Aorta (tissue), 5 donors: ENCODE results near the gene DISC1. TPM values are rescaled to one million over a fixed set of nuclear protein-coding genes. Genes with fewer than 3 reads are reported as not detected.
"Not testable (repeated sequence)": the region's sequence is repeated elsewhere in the genome, so short reads cannot be mapped to it uniquely, and the experiment has no call there.

Experiments
- ATAC-seq: fragments of 200-7000 bp; cut with Tn5 transposase; one replicate; pipeline ENCODE4 v1.9.1; 2022; ENCODE audit warnings: moderate library complexity; ENCODE audit not compliant: low FRiP score
- DNase-seq, 2 donors: peaks; one replicate each; pipeline ENCODE4 v3.0.0-alpha.2; 2020
- H3K27ac ChIP-seq, 2 donors: one replicate each; pipeline ENCODE4 v1.5.1; 2013; ENCODE audit warnings: low read length in 2 of 2, mild to moderate bottlenecking in 2 of 2, moderate library complexity in 2 of 2, control low read depth in 1 of 2, inconsistent platforms in 1 of 2, low read depth in 1 of 2
- H3K27me3 ChIP-seq, 2 donors: one replicate each; pipeline ENCODE4 v1.6.1; 2013; ENCODE audit warnings: control low read depth in 1 of 2, low read length in 1 of 2, mild to moderate bottlenecking in 1 of 2, moderate library complexity in 1 of 2; ENCODE audit not compliant: insufficient read depth in 2 of 2, control insufficient read depth in 1 of 2
- H3K36me3 ChIP-seq, 2 donors: one replicate each; pipeline ENCODE4 v1.6.1; 2013; ENCODE audit warnings: control low read depth in 1 of 2, low read length in 1 of 2, mild to moderate bottlenecking in 1 of 2; ENCODE audit not compliant: insufficient read depth in 2 of 2, control insufficient read depth in 1 of 2
- H3K4me1 ChIP-seq, 2 donors: one replicate each; pipeline ENCODE4 v1.6.1; 2013; ENCODE audit warnings: low read length in 2 of 2, control low read depth in 1 of 2, mild to moderate bottlenecking in 1 of 2, moderate library complexity in 1 of 2; ENCODE audit not compliant: insufficient read depth in 2 of 2, control insufficient read depth in 1 of 2
- H3K4me3 ChIP-seq, 2 donors: one replicate each; pipeline ENCODE4 v1.5.1; 2013; ENCODE audit warnings: low read length in 2 of 2, control low read depth in 1 of 2, mild to moderate bottlenecking in 1 of 2
- H3K9me3 ChIP-seq: one replicate; pipeline ENCODE4 v1.6.1; 2013; ENCODE audit warnings: mild to moderate bottlenecking, low read length; ENCODE audit not compliant: control insufficient read depth
- WGBS, 2 donors: extraction: QIAGEN DNeasy Blood & Tissue Kit; methylation state at CpG; one replicate each; pipeline ENCODE4 v1.1.7; 2013; 5-methylcytosine and 5-hydroxymethylcytosine counted together
- intact Hi-C, 2 donors: fragments of 100-400 bp; cut with DNase I; formaldehyde crosslinking; loops; one replicate each; pipeline versions ENCODE4 v1.14.2 to v1.15.0; 2022
- polyA plus RNA-seq, 2 donors: library from polyadenylated mRNA; stranded (reverse); fragments of 200-250 nt; gene quantifications; one replicate each; pipeline ENCODE4 v1.2.3, GENCODE V29; 2013
- total RNA-seq, 2 donors: library from RNA; stranded (reverse); fragmentation: NEBNext Ultra II Directional; extraction: Animal tissue kit (Norgen Biotek cat#: 25700); gene quantifications; one replicate each; pipeline ENCODE4 v1.2.1, GENCODE V29; 2021
- donor health status: healthy with polysubstance abuse.
- donor health status: Bipolar disorder and iron deficiency.
- donor health status: DM: no; HTN: no; CAD: no.
- donor health status: DM: no; HTN: no; CAD: no.
- donor health status: DM: yes; HTN: yes; CAD: no.

DISC1 gene
- total and polyA plus RNA-seq, 4 donors: 0.64 to 31.7 (median 6.0) TPM

DNA sequence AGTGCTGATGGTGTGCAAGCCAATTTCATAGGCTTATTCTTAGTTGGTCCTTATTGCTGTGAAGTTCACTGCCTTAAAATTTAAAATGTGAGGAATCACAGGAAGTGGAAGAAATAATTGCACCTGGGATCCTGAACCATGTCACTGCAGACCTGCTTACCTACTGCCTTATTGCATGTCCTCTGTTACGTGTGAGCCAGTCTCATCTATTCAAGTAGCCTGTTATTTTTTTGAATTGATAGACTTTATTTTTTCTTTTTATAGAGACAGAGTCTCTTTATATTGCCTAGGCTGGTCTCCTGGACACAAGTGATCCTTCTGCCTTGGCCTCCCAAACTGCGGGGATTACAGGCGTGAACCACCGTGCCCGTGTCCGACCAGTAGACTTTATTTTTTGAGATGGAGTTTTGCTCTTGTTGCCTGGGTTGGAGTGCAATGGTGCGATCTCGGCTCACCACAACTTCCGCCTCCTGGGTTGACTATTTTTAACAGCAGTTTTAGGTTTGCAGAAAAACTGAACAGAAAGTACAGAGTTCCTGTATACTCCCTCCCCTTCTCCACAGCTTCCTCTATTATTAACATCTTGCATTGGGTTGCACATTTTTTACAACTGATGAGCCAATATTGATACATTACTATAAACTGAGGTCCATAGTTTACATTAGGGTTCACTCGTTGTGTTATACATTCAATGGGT lies 14.0 kb upstream of the DISC1 start:
- WGBS, 2 donors: 87 to 90% methylated on average over 10 of the region's 10 CpGs
- H3K27ac ChIP-seq: no peak overlapping the region
- intact Hi-C loops: no loop called here

DNA sequence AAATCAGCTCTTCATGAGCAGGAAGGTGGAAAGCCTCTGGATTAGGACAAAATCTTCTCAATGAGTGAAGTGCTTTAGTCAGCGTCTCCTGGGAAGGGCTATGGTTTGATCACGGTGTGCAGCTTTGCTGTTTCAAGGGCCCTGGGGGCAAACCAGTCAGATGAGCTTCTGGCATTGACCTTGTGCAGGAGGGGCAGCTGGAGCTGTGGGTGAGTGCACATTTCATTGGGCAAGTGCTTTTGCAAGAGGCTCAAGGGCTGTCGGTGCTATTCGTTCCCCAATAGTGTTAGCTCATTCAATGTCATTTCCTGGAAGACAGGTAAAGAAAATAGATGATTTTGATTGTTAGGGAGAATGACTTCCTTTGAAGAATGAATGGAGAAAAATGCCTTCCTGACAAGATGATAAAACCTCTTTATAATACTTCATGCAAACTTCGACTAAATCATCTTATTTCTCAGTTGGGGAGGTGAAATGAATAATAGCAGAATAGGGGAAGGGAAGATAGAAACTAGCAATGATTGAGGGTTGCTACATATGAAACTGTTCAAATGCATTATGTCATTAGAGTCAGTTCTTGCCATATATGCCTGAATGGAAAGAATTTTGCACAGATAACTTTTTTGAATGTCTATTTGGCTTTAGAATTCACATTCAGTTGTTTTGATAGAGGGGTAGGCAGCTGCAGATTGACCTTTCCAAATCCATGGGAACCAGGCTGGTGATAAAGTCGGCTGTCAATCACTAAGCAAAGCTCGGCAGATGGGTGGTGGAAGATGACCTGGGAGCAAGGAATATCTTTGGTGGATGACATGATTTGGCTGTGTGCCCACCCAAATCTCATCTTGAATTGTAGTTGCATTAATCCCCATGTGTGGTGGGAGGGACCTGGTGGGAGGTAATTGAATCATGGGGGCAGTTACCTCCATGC lies 12.9 kb upstream of the DISC1 start:
- intact Hi-C loops: no loop called here

More for the DNA sequence above, 14.0 kb upstream of the DISC1 start:
- DNase-seq (peak in 1 of 2 donors; percentile 57), ATAC-seq (no peak)
- Histone ChIP-seq H3K9me3 (no peaks in the 10 kb centered on the region), H3K36me3 (no peaks in the 10 kb centered on the region), H3K4me3 (no peak overlapping the region), H3K4me1 (no peaks in the 10 kb centered on the region), H3K27me3 (no peaks in the 10 kb centered on the region)

DNA sequence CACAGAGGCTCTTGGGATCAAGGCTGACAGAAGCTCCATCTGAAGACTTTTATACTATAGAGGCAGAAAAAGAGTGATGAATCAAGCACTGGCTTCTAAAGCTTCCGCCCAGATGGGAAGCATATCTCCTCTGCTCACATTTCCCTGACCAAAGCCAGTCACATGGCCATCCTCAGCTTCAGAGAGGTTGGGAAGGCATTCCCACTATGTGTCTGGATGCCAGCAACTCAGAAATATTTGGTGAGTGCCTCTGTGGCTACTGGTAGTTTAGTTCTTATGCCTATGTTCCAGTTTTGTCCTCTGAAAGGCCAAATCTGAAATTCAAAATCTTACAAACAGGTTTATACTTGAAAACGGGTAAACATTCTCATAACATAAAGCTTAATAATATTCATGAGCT lies 9.9 kb upstream of the DISC1 start:
- H3K9me3 ChIP-seq: no peaks in the 10 kb centered on the region
- WGBS, 2 donors: 92 to 93% methylated on average over 2 of the region's 2 CpGs
- no peak overlapping the region for H3K4me3 ChIP-seq
- intact Hi-C loops: no loop called here
- ATAC-seq: no peak
- H3K36me3 ChIP-seq: no peaks in the 10 kb centered on the region
- no peaks in the 10 kb centered on the region for H3K27me3 ChIP-seq
- no peak overlapping the region for H3K27ac ChIP-seq
- DNase-seq: no peak
- no peaks in the 10 kb centered on the region for H3K4me1 ChIP-seq

More for the DNA sequence above, 12.9 kb upstream of the DISC1 start:
- Histone ChIP-seq H3K27ac (no peak overlapping the region), H3K4me1 (no peaks in the 10 kb centered on the region), H3K27me3 (no peaks in the 10 kb centered on the region), H3K9me3 (no peaks in the 10 kb centered on the region), H3K4me3 (no peak overlapping the region), H3K36me3 (no peaks in the 10 kb centered on the region)
- DNase-seq (no peak), ATAC-seq (no peak)
- 65 to 66% methylated on average over 7 of the region's 7 CpGs for WGBS, 2 donors

DNA sequence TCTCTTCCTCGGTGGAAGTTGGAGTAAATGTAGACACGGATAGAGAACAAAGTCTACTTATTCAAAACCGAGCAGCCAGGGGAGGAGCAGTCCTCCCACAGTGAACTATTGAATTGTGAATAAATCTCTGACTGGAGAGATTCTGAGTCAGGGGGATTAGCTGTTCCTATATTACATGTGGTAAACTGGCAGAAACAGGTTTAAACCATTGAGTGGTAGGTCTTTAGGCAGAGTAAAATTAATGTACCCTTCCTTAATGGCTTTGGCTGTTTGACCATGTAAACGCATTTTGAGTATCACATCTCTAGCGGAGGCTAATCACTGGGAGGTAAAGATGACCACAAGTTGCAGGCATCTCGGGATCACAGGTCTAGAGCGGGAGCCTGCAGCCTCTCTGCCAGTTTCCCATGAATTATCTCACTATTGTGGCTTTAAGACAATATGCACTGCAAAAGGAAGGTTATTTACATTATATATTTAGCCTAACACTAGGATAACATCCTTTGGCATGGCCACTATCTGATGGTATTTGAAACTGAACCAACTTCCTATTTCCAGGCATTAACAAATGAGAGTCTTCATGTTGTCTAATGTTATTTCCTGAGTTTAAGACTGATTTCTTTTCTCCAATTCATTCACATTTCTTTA lies 7.9 kb upstream of the DISC1 start:
- H3K4me1 ChIP-seq: no peaks in the 10 kb centered on the region
- 70 to 71% methylated on average over 7 of the region's 7 CpGs for WGBS, 2 donors

DNA sequence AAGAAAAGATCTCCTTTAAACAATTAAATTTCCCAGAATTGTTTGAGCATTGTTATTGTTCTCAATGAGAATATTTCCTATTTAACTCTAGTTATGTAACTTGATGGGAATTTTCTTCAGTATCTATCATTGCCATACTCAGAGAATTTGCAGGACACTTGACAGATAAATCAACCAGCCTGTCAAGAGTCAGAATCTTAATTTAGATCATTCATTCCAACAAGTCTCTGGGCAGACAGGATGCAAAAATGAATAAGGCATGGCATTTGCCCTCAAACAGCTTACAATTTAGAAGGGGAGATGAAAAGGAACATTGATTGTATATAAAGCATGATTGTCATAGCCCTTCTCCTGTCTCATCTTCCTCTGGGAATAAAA lies 7.3 kb upstream of the DISC1 start:
- Histone ChIP-seq H3K9me3 (no peaks in the 10 kb centered on the region), H3K4me1 (no peaks in the 10 kb centered on the region), H3K27ac (no peak overlapping the region), H3K27me3 (no peaks in the 10 kb centered on the region), H3K36me3 (no peaks in the 10 kb centered on the region), H3K4me3 (no peak overlapping the region)
- intact Hi-C loops: no loop called here
- ATAC-seq (no peak), DNase-seq (no peak)

More for the DNA sequence above, 7.9 kb upstream of the DISC1 start:
- H3K27ac ChIP-seq: no peak overlapping the region
- no peak for DNase-seq
- H3K36me3 ChIP-seq: no peaks in the 10 kb centered on the region
- no peak for ATAC-seq
- intact Hi-C loops: no loop called here
- no peak overlapping the region for H3K4me3 ChIP-seq
- H3K27me3 ChIP-seq: no peaks in the 10 kb centered on the region
- H3K9me3 ChIP-seq: no peaks in the 10 kb centered on the region

DNA sequence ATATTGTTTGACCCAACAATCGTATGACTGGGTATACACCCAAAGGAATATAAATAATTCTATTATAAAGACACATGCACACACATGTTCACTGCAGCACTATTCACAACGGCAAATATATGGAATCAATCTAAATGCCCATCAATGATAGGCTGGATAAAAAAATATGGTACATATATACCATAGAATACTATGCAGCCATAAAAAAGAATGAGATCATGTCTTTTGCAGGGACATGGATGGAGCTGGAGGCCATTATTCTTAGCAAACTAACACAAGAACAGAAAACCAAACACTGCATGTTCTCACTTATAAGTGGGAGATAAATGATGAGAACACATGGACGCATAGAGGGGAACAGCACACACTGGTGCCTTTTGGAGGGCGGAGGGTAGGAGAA lies 1.5 kb upstream of the DISC1 start:
- intact Hi-C loops, H3K9me3 ChIP-seq, ATAC-seq, H3K4me3 ChIP-seq, H3K27me3 ChIP-seq, H3K27ac ChIP-seq, H3K36me3 ChIP-seq, DNase-seq, H3K4me1 ChIP-seq: not testable (repeated sequence)
- 85 to 94% methylated on average over 4 of the region's 4 CpGs for WGBS, 2 donors

DNA sequence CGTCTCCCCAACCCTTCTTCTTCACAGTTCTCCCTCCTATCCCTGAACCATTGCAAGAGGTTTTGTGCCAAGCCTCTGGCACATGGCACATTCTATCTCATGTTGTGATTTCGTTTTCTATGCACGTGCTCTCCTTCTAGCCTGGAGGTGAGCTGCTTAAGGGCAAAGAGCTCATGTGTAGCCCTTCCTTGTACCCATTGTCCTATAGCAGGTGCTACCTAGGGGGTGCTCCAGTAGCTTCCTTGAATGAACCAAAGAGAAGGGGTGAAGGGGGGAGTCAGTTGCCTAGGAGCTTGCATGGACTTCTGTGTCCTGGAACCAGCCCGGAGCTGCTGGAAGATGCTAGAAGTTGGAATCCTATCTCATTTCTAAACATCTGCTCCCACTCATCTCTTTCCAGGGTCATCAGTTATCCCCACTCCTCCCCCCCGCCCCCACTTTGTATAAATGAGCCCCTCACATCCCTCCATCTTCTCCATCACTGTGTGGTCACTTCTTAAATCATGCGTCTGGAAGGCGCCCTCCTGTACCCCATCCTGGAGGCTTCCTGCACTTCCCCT lies 535 bp upstream of the DISC1 start:
- ATAC-seq: no peak
- Histone ChIP-seq H3K27me3 (no peaks in the 10 kb centered on the region), H3K4me1 (no peaks in the 10 kb centered on the region), H3K27ac (no peak overlapping the region), H3K9me3 (no peaks in the 10 kb centered on the region), H3K36me3 (no peaks in the 10 kb centered on the region), H3K4me3 (peak overlapping the region; percentile 76 to 88)
- DNase-seq: no peak
- WGBS, 2 donors: 0 to 3% methylated on average over 7 of the region's 7 CpGs
- intact Hi-C loops: no loop called here

DNA sequence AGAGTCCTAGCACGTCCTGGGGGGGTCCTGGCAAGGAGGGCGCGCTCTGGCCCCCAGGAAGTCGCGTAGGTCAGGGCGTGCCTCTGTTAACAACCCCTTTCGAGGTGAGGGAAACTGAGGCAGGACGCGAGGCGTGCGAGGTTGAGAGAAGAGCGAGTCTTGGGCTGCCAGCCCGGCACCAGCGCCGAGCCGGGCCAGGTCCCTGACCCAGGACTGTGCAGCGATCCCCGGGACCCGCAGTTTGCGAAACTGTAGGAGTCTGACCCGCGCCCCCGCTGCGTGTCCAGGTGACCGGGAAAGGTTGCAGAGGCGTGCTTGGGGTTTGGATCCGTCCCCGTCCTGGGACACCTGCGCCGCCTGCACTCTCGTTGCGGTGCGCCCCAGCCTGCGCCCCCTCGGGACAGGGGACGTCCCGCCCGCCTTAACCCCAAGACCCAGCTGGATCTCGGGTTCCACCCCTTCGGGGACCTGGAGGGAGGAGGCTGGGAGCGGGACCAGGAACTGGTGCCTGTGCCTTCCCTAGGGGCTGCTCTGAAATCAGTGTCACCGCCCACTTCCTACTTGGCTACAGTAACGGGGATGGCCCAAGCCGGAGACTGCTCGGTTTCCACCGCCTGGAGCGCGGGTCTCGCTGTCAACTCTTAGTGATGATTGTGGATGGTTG lies 493 bp downstream of the DISC1 start:
- ATAC-seq: peak; percentile 77
- no peaks in the 10 kb centered on the region for H3K9me3 ChIP-seq
- no peaks in the 10 kb centered on the region for H3K27me3 ChIP-seq
- no peaks in the 10 kb centered on the region for H3K4me1 ChIP-seq
- no peaks in the 10 kb centered on the region for H3K36me3 ChIP-seq
- H3K27ac ChIP-seq: peak overlapping the region in 1 of 2 donors; percentile 6
- intact Hi-C loops: no loop called here
- 1% methylated on average over 49 of the region's 49 CpGs for WGBS, 2 donors
- peak; percentile 84 to 87 for DNase-seq
- H3K4me3 ChIP-seq: peak overlapping the region; percentile 76 to 88
